Tibial nerve (tissue), 4 donors: ENCODE data around the gene CTXND1.

Experiments
- EP300 ChIP-seq, 2 donors: sonication (generic); formaldehyde crosslinking; IDR thresholded peaks; one replicate each; pipeline ENCODE4 v1.6.1; 2017; ENCODE audit warnings: antibody characterized with exemption in 2 of 2, mild to moderate bottlenecking in 1 of 2
- POLR2A ChIP-seq, 2 donors: fragments of 450-650 bp; IDR thresholded peaks; one replicate each; pipeline ENCODE4 v1.6.1; 2017; ENCODE audit warnings: antibody characterized with exemption in 2 of 2, mild to moderate bottlenecking in 2 of 2, moderate library complexity in 2 of 2
- TF ChIP-seq, protein P1 (sequence below), 5 experiments: fragments of 200-600 bp in 3 of 5; fragments of 450-650 bp in 2 of 5; sonication (generic) in 3 of 5; IDR thresholded peaks; one replicate each; pipeline ENCODE4 v1.5.1; 2016 to 2019; ENCODE audit warnings: antibody characterized with exemption in 5 of 5, mild to moderate bottlenecking in 3 of 5, moderate library complexity in 2 of 5

- TF ChIP-seq POLR2A (IDR thresholded peaks at IDR 0.05) (no peak), EP300 (IDR thresholded peaks at IDR 0.05) (no peak)
- TF ChIP-seq, protein P1, sequence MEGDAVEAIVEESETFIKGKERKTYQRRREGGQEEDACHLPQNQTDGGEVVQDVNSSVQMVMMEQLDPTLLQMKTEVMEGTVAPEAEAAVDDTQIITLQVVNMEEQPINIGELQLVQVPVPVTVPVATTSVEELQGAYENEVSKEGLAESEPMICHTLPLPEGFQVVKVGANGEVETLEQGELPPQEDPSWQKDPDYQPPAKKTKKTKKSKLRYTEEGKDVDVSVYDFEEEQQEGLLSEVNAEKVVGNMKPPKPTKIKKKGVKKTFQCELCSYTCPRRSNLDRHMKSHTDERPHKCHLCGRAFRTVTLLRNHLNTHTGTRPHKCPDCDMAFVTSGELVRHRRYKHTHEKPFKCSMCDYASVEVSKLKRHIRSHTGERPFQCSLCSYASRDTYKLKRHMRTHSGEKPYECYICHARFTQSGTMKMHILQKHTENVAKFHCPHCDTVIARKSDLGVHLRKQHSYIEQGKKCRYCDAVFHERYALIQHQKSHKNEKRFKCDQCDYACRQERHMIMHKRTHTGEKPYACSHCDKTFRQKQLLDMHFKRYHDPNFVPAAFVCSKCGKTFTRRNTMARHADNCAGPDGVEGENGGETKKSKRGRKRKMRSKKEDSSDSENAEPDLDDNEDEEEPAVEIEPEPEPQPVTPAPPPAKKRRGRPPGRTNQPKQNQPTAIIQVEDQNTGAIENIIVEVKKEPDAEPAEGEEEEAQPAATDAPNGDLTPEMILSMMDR (IDR thresholded peaks at IDR 0.05), result no peak
Measured at GRCh38 chr15:80204231-80204630, 47.8 kb downstream of the CTXND1 start.
